Activated CD4-positive, alpha-beta T cell treated with anti-CD3 and anti-CD28 coated beads, Interleukin-2, amount 50 U/mL, for 48 hours (primary cell): ENCODE data around the gene CC2D2B.
"Not testable (repeated sequence)": the region's sequence is repeated elsewhere in the genome, so short reads cannot be mapped to it uniquely, and the experiment has no call there.

Experiments
- DNase-seq, 2 experiments: peaks; one replicate each; pipeline ENCODE4 v3.0.0-alpha.2; 2020

CC2D2B gene

GRCh38 chr10:95906677-95907455 lies 909 bp upstream of the CC2D2B start:
- peak; percentile 54 to 61 for DNase-seq

- DNase-seq = no peak
Observed at GRCh38 chr10:95908450-95908849, 675 bp downstream of the CC2D2B start.

GRCh38 chr10:95909561-95909960 lies 1.8 kb downstream of the CC2D2B start:
- no peak for DNase-seq

GRCh38 chr10:95916039-95916438 lies 8.3 kb downstream of the CC2D2B start:
- not testable (repeated sequence) for DNase-seq

- no peak for DNase-seq
Observed at GRCh38 chr10:95920798-95921426, 13.1 kb downstream of the CC2D2B start.

- no peak for DNase-seq
Observed at GRCh38 chr10:95925033-95925432, 17.3 kb downstream of the CC2D2B start.

- no peak for DNase-seq
Observed at GRCh38 chr10:95935429-95935828, 27.7 kb downstream of the CC2D2B start.

- DNase-seq = no peak
Observed at GRCh38 chr10:95941115-95941514, 33.3 kb downstream of the CC2D2B start.

GRCh38 chr10:95963202-95963990 lies 55.6 kb downstream of the CC2D2B start:
- no peak for DNase-seq

GRCh38 chr10:95963991-95964389 lies 56.2 kb downstream of the CC2D2B start:
- no peak for DNase-seq

GRCh38 chr10:95964756-95965155 lies 57.0 kb downstream of the CC2D2B start:
- DNase-seq = no peak

- DNase-seq = no peak
Observed at GRCh38 chr10:95976362-95977229, 68.8 kb downstream of the CC2D2B start.

- no peak for DNase-seq
Observed at GRCh38 chr10:95982200-95982599, 74.4 kb downstream of the CC2D2B start.

- DNase-seq = no peak
Observed at GRCh38 chr10:95987685-95988426, 80.1 kb downstream of the CC2D2B start.

GRCh38 chr10:95988702-95989101 lies 80.9 kb downstream of the CC2D2B start:
- no peak for DNase-seq

- DNase-seq = not testable (repeated sequence)
Observed at GRCh38 chr10:95994376-95994775, 86.6 kb downstream of the CC2D2B start.

- DNase-seq = no peak
Observed at GRCh38 chr10:95998255-95998784, 90.5 kb downstream of the CC2D2B start.

- DNase-seq = no peak
Observed at GRCh38 chr10:96013956-96014355, 106.2 kb downstream of the CC2D2B start.

GRCh38 chr10:96014473-96015102 lies 106.8 kb downstream of the CC2D2B start:
- no peak for DNase-seq

- peak in 1 of 2 experiments; percentile 7 for DNase-seq
Observed at GRCh38 chr10:96017191-96017687, 109.5 kb downstream of the CC2D2B start.

GRCh38 chr10:96021332-96021731 lies 113.6 kb downstream of the CC2D2B start:
- DNase-seq = no peak
